Activated CD4-positive, alpha-beta T cell treated with anti-CD3 and anti-CD28 coated beads, Interleukin-2, amount 50 U/mL, for 16 hours (primary cell): ENCODE data around the gene UBE2N.
"Not testable (repeated sequence)": the region's sequence is repeated elsewhere in the genome, so short reads cannot be mapped to it uniquely, and the experiment has no call there.

Experiments
- DNase-seq: peaks from one replicate; pipeline ENCODE4 v3.0.0-alpha.2; 2020

UBE2N gene

GRCh38 chr12:93442411-93443340 is 929 bp upstream of the UBE2N start:
- no peak for DNase-seq

GRCh38 chr12:93441081-93441616 is 598 bp downstream of the UBE2N start:
- peak; percentile 35 for DNase-seq

- DNase-seq: no peak
Measured at GRCh38 chr12:93440043-93440835, 1.5 kb downstream of the UBE2N start.

GRCh38 chr12:93438266-93439050 is 3.3 kb downstream of the UBE2N start:
- DNase-seq: no peak

- no peak for DNase-seq
Measured at GRCh38 chr12:93434256-93434865, 7.4 kb downstream of the UBE2N start.

GRCh38 chr12:93432031-93432430 is 9.7 kb downstream of the UBE2N start:
- not testable (repeated sequence) for DNase-seq

GRCh38 chr12:93430280-93430679 is 11.5 kb downstream of the UBE2N start:
- DNase-seq: no peak

- no peak for DNase-seq
Measured at GRCh38 chr12:93429852-93430251, 11.9 kb downstream of the UBE2N start.

GRCh38 chr12:93429448-93429847 is 12.3 kb downstream of the UBE2N start:
- DNase-seq: no peak

GRCh38 chr12:93427779-93428564 is 13.8 kb downstream of the UBE2N start:
- DNase-seq: no peak

GRCh38 chr12:93426412-93426805 is 15.3 kb downstream of the UBE2N start:
- DNase-seq: no peak

GRCh38 chr12:93425736-93426411 is 15.9 kb downstream of the UBE2N start:
- no peak for DNase-seq

- DNase-seq: no peak
Measured at GRCh38 chr12:93422050-93422449, 19.7 kb downstream of the UBE2N start.

- DNase-seq: peak; percentile 46
Measured at GRCh38 chr12:93419388-93420034, 22.2 kb downstream of the UBE2N start.

GRCh38 chr12:93417967-93418480 is 23.7 kb downstream of the UBE2N start:
- DNase-seq: no peak

GRCh38 chr12:93415723-93416464 is 25.9 kb downstream of the UBE2N start:
- peak; percentile 60 for DNase-seq

- no peak for DNase-seq
Measured at GRCh38 chr12:93413064-93413463, 28.7 kb downstream of the UBE2N start.

GRCh38 chr12:93412396-93412795 is 29.4 kb downstream of the UBE2N start:
- DNase-seq: not testable (repeated sequence)

- not testable (repeated sequence) for DNase-seq
Measured at GRCh38 chr12:93411060-93411459, 30.7 kb downstream of the UBE2N start.
